ENCODE results near the gene TOMM34.

Gene TOMM34

GRCh38 chr20:44956410-44956809, 3.8 kb downstream of the TOMM34 start:
- DNase-seq (ENCODE audit: extremely low read depth, insufficient read length), result no peak
- no peak for TF ChIP-seq CTCF (IDR thresholded peaks at IDR 0.05; ENCODE audit: insufficient read depth, low read length, poor library complexity, severe bottlenecking)
- no peak overlapping the region for H3K4me3 ChIP-seq (replicated peaks; ENCODE audit: low read depth, low read length)
- H3K36me3 ChIP-seq (ENCODE audit: control insufficient read depth, insufficient read depth, low read length), result peaks cover 20% of the 10 kb centered on the region
- no peaks in the 10 kb centered on the region for H3K27me3 ChIP-seq (replicated peaks; ENCODE audit: control insufficient read depth, insufficient read depth, low read length)

GRCh38 chr20:44955270-44955669, 4.9 kb downstream of the TOMM34 start:
- no peak for DNase-seq (ENCODE audit: extremely low read depth, insufficient read length)
- Histone ChIP-seq H3K27me3 (replicated peaks; ENCODE audit: control insufficient read depth, insufficient read depth, low read length) (no peaks in the 10 kb centered on the region), H3K4me3 (replicated peaks; ENCODE audit: low read depth, low read length) (no peak overlapping the region), H3K36me3 (ENCODE audit: control insufficient read depth, insufficient read depth, low read length) (peaks cover 22% of the 10 kb centered on the region)
- TF ChIP-seq CTCF (IDR thresholded peaks at IDR 0.05; ENCODE audit: insufficient read depth, low read length, poor library complexity, severe bottlenecking), result no peak

GRCh38 chr20:44954211-44954610, 6.0 kb downstream of the TOMM34 start:
- TF ChIP-seq CTCF (IDR thresholded peaks at IDR 0.05; ENCODE audit: insufficient read depth, low read length, poor library complexity, severe bottlenecking), result no peak
- no peak overlapping the region for H3K4me3 ChIP-seq (replicated peaks; ENCODE audit: low read depth, low read length)

GRCh38 chr20:44952731-44953130, 7.5 kb downstream of the TOMM34 start:
- Histone ChIP-seq H3K36me3 (ENCODE audit: control insufficient read depth, insufficient read depth, low read length) (peaks cover 36% of the 10 kb centered on the region), H3K27me3 (replicated peaks; ENCODE audit: control insufficient read depth, insufficient read depth, low read length) (no peaks in the 10 kb centered on the region), H3K4me3 (replicated peaks; ENCODE audit: low read depth, low read length) (no peak overlapping the region)
- no peak for DNase-seq (ENCODE audit: extremely low read depth, insufficient read length)
- no peak for TF ChIP-seq CTCF (IDR thresholded peaks at IDR 0.05; ENCODE audit: insufficient read depth, low read length, poor library complexity, severe bottlenecking)

More at GRCh38 chr20:44954211-44954610, 6.0 kb downstream of the TOMM34 start:
- H3K36me3 ChIP-seq (ENCODE audit: control insufficient read depth, insufficient read depth, low read length), result peaks cover 27% of the 10 kb centered on the region
- no peak for DNase-seq (ENCODE audit: extremely low read depth, insufficient read length)
- H3K27me3 ChIP-seq (replicated peaks; ENCODE audit: control insufficient read depth, insufficient read depth, low read length), result no peaks in the 10 kb centered on the region

- no peak overlapping the region for H3K4me3 ChIP-seq (replicated peaks; ENCODE audit: low read depth, low read length)
- no peak for DNase-seq (ENCODE audit: extremely low read depth, insufficient read length)
- H3K36me3 ChIP-seq (ENCODE audit: control insufficient read depth, insufficient read depth, low read length), result peaks cover 37% of the 10 kb centered on the region
- H3K27me3 ChIP-seq (replicated peaks; ENCODE audit: control insufficient read depth, insufficient read depth, low read length), result no peaks in the 10 kb centered on the region
- TF ChIP-seq CTCF (IDR thresholded peaks at IDR 0.05; ENCODE audit: insufficient read depth, low read length, poor library complexity, severe bottlenecking), result no peak
These were observed 9.8 kb downstream of the TOMM34 start for GRCh38 chr20:44950368-44950767.

GRCh38 chr20:44948513-44948912, 11.7 kb downstream of the TOMM34 start:
- no peak overlapping the region for H3K4me3 ChIP-seq (replicated peaks; ENCODE audit: low read depth, low read length)
- peaks cover 25% of the 10 kb centered on the region for H3K36me3 ChIP-seq (ENCODE audit: control insufficient read depth, insufficient read depth, low read length)
- no peak for TF ChIP-seq CTCF (IDR thresholded peaks at IDR 0.05; ENCODE audit: insufficient read depth, low read length, poor library complexity, severe bottlenecking)
- no peaks in the 10 kb centered on the region for H3K27me3 ChIP-seq (replicated peaks; ENCODE audit: control insufficient read depth, insufficient read depth, low read length)
- DNase-seq (ENCODE audit: extremely low read depth, insufficient read length), result no peak

All from GM06990 (cell line).